Activated naive CD4-positive, alpha-beta T cell treated with anti-CD3 and anti-CD28 coated beads, Interleukin-2, amount 50 U/mL, for 16 hours (primary cell): ENCODE results near the gene SYNRG.

Source experiments
- DNase-seq: peaks from one replicate; pipeline ENCODE4 v3.0.0-alpha.2; 2020

The SYNRG gene

DNA sequence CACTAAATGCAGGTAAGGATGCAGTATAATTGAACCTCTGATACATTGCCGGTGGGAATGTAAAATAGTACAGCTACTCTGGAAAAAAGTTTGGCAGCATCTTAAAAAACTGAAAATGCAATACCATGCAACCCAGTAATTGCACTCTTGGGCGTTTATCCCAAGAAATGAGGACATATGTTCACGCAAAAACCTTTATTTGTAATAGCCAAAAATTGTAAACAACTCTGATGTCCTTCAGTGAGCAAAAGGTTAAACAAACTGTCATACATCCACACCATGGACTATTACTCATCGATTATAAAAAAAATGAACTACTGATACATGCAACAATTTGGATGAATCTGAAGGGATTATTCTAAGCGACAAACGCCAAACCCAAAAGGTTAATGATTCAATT lies 16.9 kb downstream of the SYNRG start:
- DNase-seq: no peak

GRCh38 chr17:37585066-37585465 lies 24.2 kb downstream of the SYNRG start:
- DNase-seq: no peak

DNA sequence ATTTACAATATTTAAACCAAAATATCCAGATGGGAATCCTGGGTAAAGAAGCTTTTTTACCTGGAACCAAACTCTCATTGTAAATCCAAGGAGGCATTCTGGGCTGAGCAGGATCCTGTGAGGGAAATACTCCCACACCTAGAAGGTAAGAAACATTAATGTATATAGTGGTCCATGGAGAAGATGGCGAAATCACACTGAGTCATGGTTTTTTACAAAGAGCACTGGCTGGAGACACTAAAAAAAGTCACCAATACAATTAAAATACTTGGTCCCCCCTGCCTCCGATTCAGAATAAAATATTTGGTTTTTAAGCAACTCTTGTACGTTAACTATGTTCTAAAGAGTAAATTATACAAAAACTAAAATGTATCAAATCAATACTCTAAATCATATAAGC lies 32.9 kb downstream of the SYNRG start:
- no peak for DNase-seq

- DNase-seq: no peak
Measured at GRCh38 chr17:37574427-37574826, 34.8 kb downstream of the SYNRG start.

- DNase-seq: no peak
Measured at GRCh38 chr17:37571674-37572073, 37.5 kb downstream of the SYNRG start.

- DNase-seq: peak; percentile 30
Measured at GRCh38 chr17:37570527-37571093, 38.6 kb downstream of the SYNRG start.

DNA sequence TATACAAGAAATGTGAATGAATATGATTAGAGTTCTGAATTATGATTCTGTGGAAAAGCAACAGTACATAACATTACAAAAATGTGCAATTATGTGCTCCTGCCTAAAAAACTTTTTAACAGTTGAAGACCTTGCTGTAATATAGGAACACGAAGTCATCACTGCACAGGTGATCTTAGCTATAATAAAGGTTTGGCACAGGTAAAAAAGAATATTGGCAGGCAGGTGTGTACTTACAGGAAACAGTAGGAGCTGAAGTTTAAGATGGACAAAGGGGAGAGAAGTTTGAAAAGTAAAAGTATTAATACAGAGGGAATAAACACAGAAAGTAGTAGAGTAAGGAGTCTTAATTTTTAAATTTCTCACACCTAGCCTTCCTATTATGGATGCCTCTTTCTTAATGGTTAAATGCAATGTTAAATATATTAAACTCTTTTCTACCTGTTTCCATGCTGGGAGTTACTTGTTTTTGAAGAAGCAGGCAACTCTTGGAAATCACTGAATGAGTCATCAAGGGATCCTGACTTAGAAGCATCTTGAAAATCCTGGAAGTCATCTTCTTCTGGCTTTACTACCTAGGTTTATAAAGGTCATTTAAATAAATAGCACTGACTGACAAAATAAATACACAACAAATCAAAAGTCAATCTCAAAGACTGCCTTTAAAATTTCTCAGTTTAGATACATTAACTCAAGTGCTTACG lies 40.7 kb downstream of the SYNRG start:
- no peak for DNase-seq

DNA sequence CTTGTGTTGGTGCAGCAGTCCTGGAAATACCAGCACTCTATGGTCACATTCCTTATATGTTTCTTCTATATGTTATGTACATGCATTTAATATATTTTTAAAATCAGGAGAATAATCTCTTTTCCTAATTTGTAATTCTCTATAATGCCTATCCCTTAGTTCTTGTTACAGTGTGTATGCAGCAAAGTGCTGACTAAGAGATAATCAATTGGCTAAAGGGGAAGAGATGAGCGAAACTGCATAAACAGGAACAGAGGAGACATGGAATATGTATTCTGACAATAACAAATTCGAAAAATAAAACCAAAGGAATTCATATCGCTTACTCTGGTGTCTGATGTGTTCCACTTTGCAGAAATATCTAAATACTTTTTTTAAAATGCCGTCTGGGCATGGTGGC lies 41.7 kb downstream of the SYNRG start:
- no peak for DNase-seq

- DNase-seq: no peak
Measured at GRCh38 chr17:37567137-37567536, 42.1 kb downstream of the SYNRG start.

DNA sequence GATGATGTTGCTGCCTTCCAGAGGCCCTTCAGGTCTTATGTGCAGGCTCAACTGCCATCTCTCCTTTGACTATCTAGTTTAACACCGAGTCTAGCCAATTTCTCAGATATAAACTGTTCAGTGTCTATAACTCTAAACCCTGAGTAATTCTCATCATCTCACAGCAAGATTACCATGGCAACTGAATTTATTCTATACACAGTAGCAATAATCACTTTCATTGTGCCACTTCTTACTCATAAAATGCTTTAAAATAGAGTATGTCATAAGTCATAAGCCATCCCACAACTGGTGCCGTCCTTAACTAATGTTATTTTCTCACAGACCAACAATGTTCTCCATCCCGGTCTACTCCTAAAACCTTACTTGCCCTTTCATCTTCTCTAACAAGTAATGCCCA lies 45.0 kb downstream of the SYNRG start:
- no peak for DNase-seq

- no peak for DNase-seq
Measured at GRCh38 chr17:37562016-37562745, 47.0 kb downstream of the SYNRG start.

- no peak for DNase-seq
Measured at GRCh38 chr17:37558299-37558698, 50.9 kb downstream of the SYNRG start.

- DNase-seq: no peak
Measured at GRCh38 chr17:37557482-37557881, 51.7 kb downstream of the SYNRG start.

GRCh38 chr17:37555386-37555785 lies 53.8 kb downstream of the SYNRG start:
- DNase-seq: no peak

DNA sequence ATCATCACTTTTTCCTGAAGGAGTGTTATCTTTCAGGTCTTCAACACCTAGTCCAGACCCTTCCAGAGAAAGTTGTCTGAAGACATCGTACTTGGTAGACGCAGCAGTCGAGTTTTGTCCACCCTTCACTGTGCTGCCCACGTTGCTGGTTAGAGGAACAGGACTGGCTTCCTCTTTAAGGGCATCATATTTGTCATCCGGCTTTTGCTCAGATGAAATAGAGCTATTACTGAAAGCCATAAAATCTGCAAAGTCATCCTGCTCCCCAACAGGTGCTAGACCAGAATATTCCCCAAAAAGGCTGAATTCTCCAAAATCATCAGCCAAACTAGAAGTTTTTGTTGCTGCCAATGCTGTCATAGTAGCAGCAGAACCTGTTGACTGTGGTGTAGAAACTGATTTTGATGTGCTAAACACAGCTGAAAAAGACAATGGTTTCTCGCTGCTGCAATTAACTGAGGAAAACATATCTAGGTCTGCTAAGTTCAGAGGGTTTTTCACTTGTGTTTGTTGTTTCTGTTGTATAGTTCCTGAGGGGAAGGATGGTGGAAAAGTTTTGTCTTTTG lies 55.7 kb downstream of the SYNRG start:
- DNase-seq: no peak

DNA sequence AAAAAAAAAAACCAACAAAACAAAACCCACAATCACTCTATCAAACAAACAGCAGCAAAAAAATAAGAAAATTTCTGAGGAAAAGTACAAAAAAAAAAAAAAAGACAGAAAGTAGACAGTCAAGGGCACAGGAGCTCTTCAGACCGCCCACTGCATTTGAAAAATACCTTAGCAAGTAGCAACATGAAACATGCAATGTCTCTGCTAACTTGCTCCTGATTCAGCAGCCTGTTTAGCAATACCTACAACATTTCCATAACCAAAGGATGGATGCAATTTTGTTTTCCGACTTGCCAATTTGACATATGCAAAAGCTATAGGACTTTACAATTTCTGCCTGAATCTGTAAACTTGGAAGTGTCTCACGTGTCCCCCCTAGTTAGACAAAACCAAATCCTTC lies 57.4 kb downstream of the SYNRG start:
- DNase-seq: no peak

- no peak for DNase-seq
Measured at GRCh38 chr17:37547986-37548385, 61.2 kb downstream of the SYNRG start.

DNA sequence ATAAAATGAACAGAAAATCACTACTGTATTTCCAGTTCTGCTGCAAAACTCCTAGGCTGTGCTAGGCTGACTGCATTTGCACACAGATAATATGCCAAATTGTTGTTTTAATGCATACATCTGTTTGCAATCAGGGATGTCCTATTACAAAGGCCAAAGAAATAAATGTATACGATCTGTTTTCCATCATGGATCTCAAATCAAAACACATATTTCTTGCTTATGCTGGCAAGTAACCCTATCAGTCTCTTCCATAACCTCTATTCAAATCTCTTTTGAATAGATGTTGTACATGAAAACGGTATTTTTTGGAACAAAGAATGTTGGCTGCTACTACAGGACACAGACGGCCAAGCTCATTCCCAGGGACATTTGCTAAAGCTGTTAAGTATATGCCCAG lies 62.9 kb downstream of the SYNRG start:
- no peak for DNase-seq

GRCh38 chr17:37545486-37545885 lies 63.7 kb downstream of the SYNRG start:
- no peak for DNase-seq

DNA sequence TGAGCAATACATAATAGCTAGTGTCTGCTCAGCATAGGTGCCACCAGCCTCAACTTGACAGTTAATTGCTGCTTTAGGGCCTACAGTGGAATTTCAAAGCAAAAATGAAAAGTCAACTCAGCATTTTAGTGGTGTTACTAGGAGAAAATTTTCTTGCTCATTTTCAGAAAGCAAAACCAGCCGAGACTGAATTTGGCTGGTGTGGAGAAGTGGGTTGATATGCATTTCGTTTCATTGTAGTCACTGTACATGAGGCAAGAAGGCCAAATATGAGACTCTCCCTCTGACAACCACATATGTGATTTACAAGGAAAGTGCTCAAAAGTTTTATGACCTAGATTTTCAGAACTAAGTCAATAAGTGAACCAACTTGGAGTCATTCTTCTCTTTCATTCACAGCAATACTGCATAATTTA lies 65.6 kb downstream of the SYNRG start:
- DNase-seq: no peak

DNA sequence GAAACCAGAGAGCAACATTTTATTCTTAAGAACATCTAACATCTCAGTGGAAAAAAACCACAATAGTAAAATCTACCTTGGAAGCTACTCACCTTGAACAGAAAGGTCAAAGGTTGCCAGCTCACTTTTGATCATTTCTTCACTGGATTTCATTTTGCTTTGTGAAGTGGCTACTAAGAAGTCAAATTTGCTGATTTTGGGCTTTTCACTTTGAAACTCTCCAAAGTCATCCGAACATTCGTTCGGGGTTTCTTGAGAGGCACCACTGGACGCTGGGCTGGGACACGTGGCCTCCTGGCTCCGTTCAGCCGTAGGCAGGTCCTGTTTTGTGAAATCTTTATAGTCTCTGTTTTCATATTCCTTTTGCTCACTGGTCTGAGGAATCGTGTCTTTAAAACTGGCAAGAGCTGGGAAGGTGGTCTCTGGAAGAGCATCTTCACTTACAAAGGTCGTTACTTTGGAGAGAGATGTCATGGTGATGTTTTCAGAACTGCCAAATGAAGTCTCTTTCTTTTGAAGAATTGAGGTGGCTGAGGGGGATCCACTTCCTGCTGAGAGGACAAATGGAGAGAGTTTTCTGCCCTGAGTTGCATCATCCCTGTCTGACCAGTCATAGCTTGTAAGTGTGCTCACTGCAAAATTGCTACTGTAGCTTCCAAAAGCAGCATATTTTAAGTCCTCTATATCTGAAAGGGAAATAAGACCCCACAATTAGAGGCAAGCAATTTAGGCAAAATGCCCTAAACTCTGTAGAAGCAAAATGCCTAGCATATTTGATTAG lies 67.1 kb downstream of the SYNRG start:
- no peak for DNase-seq

DNA sequence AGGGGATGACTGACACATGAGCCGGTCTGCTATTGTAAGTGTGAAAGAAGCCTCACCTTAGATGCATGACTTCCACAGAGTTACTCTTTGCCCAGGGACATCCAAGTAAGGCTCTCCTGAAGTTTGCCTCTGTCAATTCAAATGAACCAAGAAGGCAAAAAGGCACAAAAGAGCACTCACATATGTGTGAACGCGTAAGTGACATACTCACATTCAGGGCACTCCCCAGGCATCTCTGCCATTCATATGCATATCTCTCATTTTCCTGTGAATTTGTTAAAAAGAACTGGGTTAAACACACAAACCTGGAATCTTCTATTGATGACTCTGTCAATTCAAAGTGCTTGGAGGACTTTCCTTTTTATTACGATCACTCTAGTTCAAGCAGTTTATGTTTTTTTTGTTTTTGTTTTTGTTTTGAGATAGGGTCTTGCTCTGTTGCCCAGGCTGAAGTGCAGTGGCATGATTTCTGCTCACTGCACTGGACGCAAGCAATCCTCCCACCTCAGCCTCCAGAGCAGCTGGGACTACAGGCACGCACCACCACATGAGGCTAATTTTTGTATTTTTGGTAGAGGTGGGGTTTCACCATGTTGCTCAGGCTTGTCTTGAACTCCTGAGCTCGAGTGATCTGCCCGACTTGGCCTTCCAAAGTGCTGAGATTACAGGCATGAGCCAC lies 70.1 kb downstream of the SYNRG start:
- DNase-seq: no peak

DNA sequence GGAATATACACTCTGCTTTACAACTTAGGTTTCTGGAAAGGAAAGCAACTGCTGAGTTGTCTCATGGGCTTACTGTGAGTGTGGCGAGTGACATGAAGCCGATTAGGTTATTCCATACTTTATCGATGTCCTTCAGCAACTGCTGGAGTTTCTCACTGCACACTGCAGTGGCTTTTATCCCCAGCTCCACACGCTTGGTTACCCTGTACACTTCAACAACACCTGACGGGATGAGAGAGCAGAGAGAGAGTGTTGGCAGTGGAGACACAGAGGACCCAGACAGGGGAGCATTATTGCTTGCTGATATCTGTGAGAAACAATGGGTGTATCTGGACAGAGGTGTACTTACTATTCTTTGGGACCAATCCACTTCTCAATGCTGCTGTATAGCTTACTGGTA lies 73.3 kb downstream of the SYNRG start:
- DNase-seq: no peak
